Adrenal gland (tissue), 5 donors: ENCODE measurements around the gene GNAQ.

Experiments
- CTCF ChIP-seq, 6 experiments: fragments of 450-650 bp in 4 of 6; fragments of 200-600 bp in 2 of 6; sonication (generic) in 1 of 6; IDR thresholded peaks; 1 replicate in 5 of 6; 2 replicates in 1 of 6; pipeline versions ENCODE4 v1.5.1 to v1.8.0; 2016 to 2021; ENCODE audit warnings: antibody characterized with exemption in 6 of 6, mild to moderate bottlenecking in 2 of 6, moderate library complexity in 1 of 6
- POLR2A ChIP-seq, 2 donors: fragments of 450-650 bp; IDR thresholded peaks; one replicate each; pipeline ENCODE4 v1.6.1; 2017; ENCODE audit warnings: antibody characterized with exemption in 2 of 2, mild to moderate bottlenecking in 2 of 2, moderate library complexity in 1 of 2
- donor health status: DM: no; HTN: no; CAD: no.

- TF ChIP-seq CTCF (IDR thresholded peaks at IDR 0.05): no peak
- TF ChIP-seq POLR2A (IDR thresholded peaks at IDR 0.05): no peak
These were observed 139.4 kb downstream of the GNAQ start for GRCh38 chr9:77892171-77892570.
